ENCODE data around the gene ADAMTS6.

DNA sequence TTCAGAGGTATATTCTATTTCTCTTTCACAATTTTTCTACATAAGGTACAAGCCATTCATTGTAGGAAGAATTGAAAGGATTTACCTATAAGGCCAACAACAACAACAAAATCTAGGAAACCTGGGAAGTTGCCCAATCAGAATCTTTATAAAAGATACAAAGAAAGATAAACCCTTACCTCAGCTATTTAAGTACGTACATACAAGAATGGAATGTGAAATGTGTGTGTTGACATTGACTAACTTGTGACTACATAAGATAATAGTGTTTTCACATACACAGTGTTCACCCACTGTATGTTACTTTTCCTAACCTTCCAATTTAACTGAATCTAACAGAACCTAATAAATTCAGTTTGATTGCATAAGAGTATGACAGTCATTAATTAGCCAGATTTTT, 154.1 kb downstream of the ADAMTS6 start:
- TF ChIP-seq, protein P1, sequence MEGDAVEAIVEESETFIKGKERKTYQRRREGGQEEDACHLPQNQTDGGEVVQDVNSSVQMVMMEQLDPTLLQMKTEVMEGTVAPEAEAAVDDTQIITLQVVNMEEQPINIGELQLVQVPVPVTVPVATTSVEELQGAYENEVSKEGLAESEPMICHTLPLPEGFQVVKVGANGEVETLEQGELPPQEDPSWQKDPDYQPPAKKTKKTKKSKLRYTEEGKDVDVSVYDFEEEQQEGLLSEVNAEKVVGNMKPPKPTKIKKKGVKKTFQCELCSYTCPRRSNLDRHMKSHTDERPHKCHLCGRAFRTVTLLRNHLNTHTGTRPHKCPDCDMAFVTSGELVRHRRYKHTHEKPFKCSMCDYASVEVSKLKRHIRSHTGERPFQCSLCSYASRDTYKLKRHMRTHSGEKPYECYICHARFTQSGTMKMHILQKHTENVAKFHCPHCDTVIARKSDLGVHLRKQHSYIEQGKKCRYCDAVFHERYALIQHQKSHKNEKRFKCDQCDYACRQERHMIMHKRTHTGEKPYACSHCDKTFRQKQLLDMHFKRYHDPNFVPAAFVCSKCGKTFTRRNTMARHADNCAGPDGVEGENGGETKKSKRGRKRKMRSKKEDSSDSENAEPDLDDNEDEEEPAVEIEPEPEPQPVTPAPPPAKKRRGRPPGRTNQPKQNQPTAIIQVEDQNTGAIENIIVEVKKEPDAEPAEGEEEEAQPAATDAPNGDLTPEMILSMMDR (IDR thresholded peaks at IDR 0.05) = no peak
- no peak for TF ChIP-seq POLR2A (IDR thresholded peaks at IDR 0.05)

Data from esophagus squamous epithelium (tissue), 4 donors.